Endothelial cell of umbilical vein (primary cell): ENCODE data around the gene C1orf226.

Experiments
- EZH2 ChIP-seq: IDR thresholded peaks from 2 replicates; pipeline ENCODE4 v1.6.1; 2012; ENCODE audit warnings: borderline replicate concordance, low read depth, mild to moderate bottlenecking, moderate library complexity, low read length, inconsistent platforms; ENCODE audit not compliant: severe bottlenecking
- FOS ChIP-seq: IDR thresholded peaks from 2 replicates; pipeline ENCODE4 v1.6.1; 2011; ENCODE audit warnings: mild to moderate bottlenecking, low read length, moderate library complexity, borderline replicate concordance; ENCODE audit not compliant: insufficient read depth
- JUN ChIP-seq: IDR thresholded peaks from 2 replicates; pipeline ENCODE4 v1.6.1; 2011; ENCODE audit warnings: borderline replicate concordance, low read depth; ENCODE audit not compliant: insufficient read length, insufficient read depth
- POLR2A ChIP-seq: IDR thresholded peaks from 2 replicates; pipeline ENCODE4 v1.6.1; 2012; ENCODE audit warnings: low read depth, mild to moderate bottlenecking, control low read depth, low read length
- POLR2AphosphoS5 ChIP-seq: IDR thresholded peaks from 2 replicates; pipeline ENCODE4 v1.6.1; 2012; ENCODE audit warnings: low read depth, mild to moderate bottlenecking, control low read depth, low read length, moderate library complexity; ENCODE audit not compliant: insufficient read depth
- TF ChIP-seq, protein P1 (sequence below): IDR thresholded peaks from 2 replicates; pipeline ENCODE4 v1.6.1; 2011; ENCODE audit not compliant: insufficient read depth, insufficient read length
- TF ChIP-seq, protein P2 (sequence below), 2 donors: IDR thresholded peaks; 1 replicate in 1 of 2; 2 replicates in 1 of 2; pipeline ENCODE4 v1.5.1; 2011; ENCODE audit warnings: low read length in 2 of 2, mild to moderate bottlenecking in 2 of 2, moderate library complexity in 2 of 2, control low read depth in 1 of 2, inconsistent platforms in 1 of 2, low read depth in 1 of 2; ENCODE audit not compliant: insufficient read depth in 1 of 2; ENCODE audit errors: extremely low read depth in 1 of 2

- TF ChIP-seq, protein P1, sequence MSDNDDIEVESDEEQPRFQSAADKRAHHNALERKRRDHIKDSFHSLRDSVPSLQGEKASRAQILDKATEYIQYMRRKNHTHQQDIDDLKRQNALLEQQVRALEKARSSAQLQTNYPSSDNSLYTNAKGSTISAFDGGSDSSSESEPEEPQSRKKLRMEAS, result no peak
- TF ChIP-seq, protein P2, sequence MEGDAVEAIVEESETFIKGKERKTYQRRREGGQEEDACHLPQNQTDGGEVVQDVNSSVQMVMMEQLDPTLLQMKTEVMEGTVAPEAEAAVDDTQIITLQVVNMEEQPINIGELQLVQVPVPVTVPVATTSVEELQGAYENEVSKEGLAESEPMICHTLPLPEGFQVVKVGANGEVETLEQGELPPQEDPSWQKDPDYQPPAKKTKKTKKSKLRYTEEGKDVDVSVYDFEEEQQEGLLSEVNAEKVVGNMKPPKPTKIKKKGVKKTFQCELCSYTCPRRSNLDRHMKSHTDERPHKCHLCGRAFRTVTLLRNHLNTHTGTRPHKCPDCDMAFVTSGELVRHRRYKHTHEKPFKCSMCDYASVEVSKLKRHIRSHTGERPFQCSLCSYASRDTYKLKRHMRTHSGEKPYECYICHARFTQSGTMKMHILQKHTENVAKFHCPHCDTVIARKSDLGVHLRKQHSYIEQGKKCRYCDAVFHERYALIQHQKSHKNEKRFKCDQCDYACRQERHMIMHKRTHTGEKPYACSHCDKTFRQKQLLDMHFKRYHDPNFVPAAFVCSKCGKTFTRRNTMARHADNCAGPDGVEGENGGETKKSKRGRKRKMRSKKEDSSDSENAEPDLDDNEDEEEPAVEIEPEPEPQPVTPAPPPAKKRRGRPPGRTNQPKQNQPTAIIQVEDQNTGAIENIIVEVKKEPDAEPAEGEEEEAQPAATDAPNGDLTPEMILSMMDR (IDR thresholded peaks at IDR 0.05; ENCODE audit: extremely low read depth in 1 of 2, insufficient read depth in 1 of 2, low read depth in 1 of 2, low read length in 2 of 2), result no peak
- no peak for TF ChIP-seq JUN
- TF ChIP-seq EZH2, result no peak
- TF ChIP-seq POLR2A, result no peak
- TF ChIP-seq POLR2AphosphoS5, result no peak
- TF ChIP-seq FOS, result no peak
These were observed 13.1 kb upstream of the C1orf226 start for GRCh38 chr1:162368451-162368850.
